IPS-20b (cell line): ENCODE data around the gene MATN4.

Experiments used
- H3K27ac ChIP-seq: one replicate; pipeline ENCODE4 v1.5.1; 2013; ENCODE audit warnings: low read length
- H3K27me3 ChIP-seq: 2 replicates; pipeline ENCODE4 v1.6.1; 2013; ENCODE audit warnings: mild to moderate bottlenecking, low read length, inconsistent platforms; ENCODE audit not compliant: insufficient read depth
- H3K36me3 ChIP-seq: 2 replicates; pipeline ENCODE4 v1.6.1; 2013; ENCODE audit warnings: low read depth, mild to moderate bottlenecking, inconsistent platforms, low read length, moderate library complexity; ENCODE audit not compliant: insufficient read depth
- H3K4me1 ChIP-seq: 2 replicates; pipeline ENCODE4 v1.6.1; 2013; ENCODE audit warnings: mild to moderate bottlenecking, control low read depth, inconsistent platforms, low read length, moderate library complexity; ENCODE audit not compliant: insufficient read depth
- H3K4me3 ChIP-seq: 2 replicates; pipeline ENCODE4 v1.5.1; 2013; ENCODE audit warnings: mild to moderate bottlenecking, low read length, inconsistent platforms
- H3K9ac ChIP-seq: 2 replicates; pipeline ENCODE4 v1.6.1; 2013; ENCODE audit warnings: low read depth, mild to moderate bottlenecking, inconsistent platforms, low read length, moderate library complexity
- H3K9me3 ChIP-seq: 2 replicates; pipeline ENCODE4 v1.6.1; 2013; ENCODE audit warnings: mild to moderate bottlenecking, low read depth, low read length, inconsistent platforms; ENCODE audit not compliant: insufficient read depth

The MATN4 gene

GRCh38 chr20:45339799-45340198, 31.7 kb upstream of the MATN4 start:
- Histone ChIP-seq H3K4me1 (peaks cover 71% of the 10 kb centered on the region), H3K4me3 (no peak overlapping the region), H3K27ac (no peak overlapping the region), H3K9ac (peak overlapping the region; percentile 89; the same call in 1 of the 2 replicates), H3K27me3 (no peaks in the 10 kb centered on the region), H3K9me3 (no peaks in the 10 kb centered on the region), H3K36me3 (peaks cover 24% of the 10 kb centered on the region)

DNA sequence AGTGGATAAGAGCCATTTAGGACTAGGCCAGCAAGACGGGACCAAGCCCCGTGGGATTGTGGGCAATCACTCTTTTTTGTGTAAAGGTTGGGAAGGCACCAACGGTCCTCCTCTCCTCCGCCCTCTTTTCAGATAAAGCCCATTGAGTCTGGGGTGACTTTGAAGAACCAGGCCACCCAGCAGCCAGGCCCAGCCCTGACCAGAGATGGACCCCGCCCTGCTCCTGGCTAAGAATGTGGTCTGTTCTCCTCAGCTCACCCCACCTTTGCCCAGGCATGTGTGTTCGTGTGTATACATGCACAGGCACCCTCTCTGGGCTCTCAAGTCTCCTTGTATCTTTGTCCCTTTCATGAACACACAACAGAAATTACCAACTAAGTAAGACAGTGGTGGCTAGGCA, 31.0 kb upstream of the MATN4 start:
- no peaks in the 10 kb centered on the region for H3K27me3 ChIP-seq
- H3K9ac ChIP-seq, result no peak overlapping the region
- peaks cover 64% of the 10 kb centered on the region for H3K4me1 ChIP-seq
- H3K27ac ChIP-seq, result no peak overlapping the region
- H3K4me3 ChIP-seq, result no peak overlapping the region
- peaks cover 26% of the 10 kb centered on the region for H3K36me3 ChIP-seq
- no peaks in the 10 kb centered on the region for H3K9me3 ChIP-seq

DNA sequence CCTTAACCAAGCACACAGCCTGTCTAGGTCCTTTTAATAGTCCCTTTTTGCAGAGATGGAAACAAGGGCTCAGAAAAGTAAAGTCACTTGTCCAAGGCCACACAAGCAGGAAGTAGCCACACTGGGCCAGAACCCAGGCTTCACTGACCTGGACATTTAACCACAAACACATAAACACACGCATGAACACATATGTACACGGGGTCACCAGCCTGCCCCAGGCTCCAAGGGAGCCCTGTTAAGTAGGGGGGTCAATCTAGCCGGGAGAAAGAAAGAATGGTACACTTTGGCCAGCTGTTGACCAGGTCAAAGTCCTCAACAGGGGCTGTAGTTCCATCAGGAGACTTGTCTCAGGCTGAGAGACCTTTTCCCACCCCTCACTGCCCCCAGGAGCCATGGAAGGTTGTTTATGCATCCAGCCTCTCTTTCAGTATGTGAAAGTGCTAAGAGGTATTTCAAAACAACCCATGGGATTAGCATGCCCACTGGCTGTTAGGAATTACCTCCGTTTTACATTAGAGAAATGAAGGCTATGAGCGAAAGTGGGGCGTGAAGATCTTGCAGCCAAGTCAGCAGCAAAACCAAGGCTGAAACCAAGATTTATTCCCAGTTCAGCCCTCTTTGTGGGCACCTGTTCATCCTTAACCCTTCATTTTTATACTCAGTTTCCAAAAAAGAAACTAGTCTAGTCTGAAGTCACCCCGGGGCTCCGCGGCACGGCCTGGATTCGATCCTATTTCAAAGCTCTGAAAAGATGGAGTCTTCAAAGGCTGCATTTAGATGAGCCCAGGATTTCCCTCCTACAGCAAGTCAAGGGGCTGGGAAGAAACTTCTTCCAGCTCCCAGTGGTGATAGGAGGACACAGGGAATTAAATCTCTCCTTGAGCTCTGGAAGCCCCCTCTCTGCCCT, 30.3 kb upstream of the MATN4 start:
- H3K9ac ChIP-seq, result no peak overlapping the region
- peaks cover 57% of the 10 kb centered on the region for H3K4me1 ChIP-seq
- H3K9me3 ChIP-seq, result no peaks in the 10 kb centered on the region
- no peak overlapping the region for H3K4me3 ChIP-seq
- H3K36me3 ChIP-seq, result peaks cover 26% of the 10 kb centered on the region
- no peaks in the 10 kb centered on the region for H3K27me3 ChIP-seq
- no peak overlapping the region for H3K27ac ChIP-seq

GRCh38 chr20:45337367-45338120, 29.4 kb upstream of the MATN4 start:
- Histone ChIP-seq H3K4me1 (peaks cover 48% of the 10 kb centered on the region), H3K36me3 (peaks cover 33% of the 10 kb centered on the region), H3K27ac (no peak overlapping the region)

GRCh38 chr20:45336530-45337366, 28.6 kb upstream of the MATN4 start:
- Histone ChIP-seq H3K27ac (no peak overlapping the region), H3K36me3 (peaks cover 41% of the 10 kb centered on the region), H3K9ac (no peak overlapping the region), H3K9me3 (no peaks in the 10 kb centered on the region), H3K27me3 (no peaks in the 10 kb centered on the region), H3K4me3 (no peak overlapping the region), H3K4me1 (peaks cover 43% of the 10 kb centered on the region)

More at GRCh38 chr20:45337367-45338120, 29.4 kb upstream of the MATN4 start:
- H3K9ac ChIP-seq, result peak overlapping the region; percentile 28; the same call in 1 of the 2 replicates
- H3K4me3 ChIP-seq, result no peak overlapping the region
- H3K9me3 ChIP-seq, result no peaks in the 10 kb centered on the region
- no peaks in the 10 kb centered on the region for H3K27me3 ChIP-seq

- Histone ChIP-seq H3K4me1 (no peaks in the 10 kb centered on the region), H3K27me3 (no peaks in the 10 kb centered on the region), H3K27ac (no peak overlapping the region), H3K36me3 (peaks cover 79% of the 10 kb centered on the region), H3K9ac (no peak overlapping the region), H3K9me3 (no peaks in the 10 kb centered on the region), H3K4me3 (no peak overlapping the region)
Measured at GRCh38 chr20:45330476-45330875, 22.4 kb upstream of the MATN4 start.

GRCh38 chr20:45329497-45330319, 21.6 kb upstream of the MATN4 start:
- H3K9me3 ChIP-seq, result no peaks in the 10 kb centered on the region
- H3K27me3 ChIP-seq, result no peaks in the 10 kb centered on the region
- H3K36me3 ChIP-seq, result peaks cover 76% of the 10 kb centered on the region
- H3K27ac ChIP-seq, result no peak overlapping the region
- no peak overlapping the region for H3K4me3 ChIP-seq
- H3K9ac ChIP-seq, result no peak overlapping the region
- H3K4me1 ChIP-seq, result no peaks in the 10 kb centered on the region

- Histone ChIP-seq H3K9ac (no peak overlapping the region), H3K27ac (no peak overlapping the region), H3K9me3 (no peaks in the 10 kb centered on the region), H3K4me1 (no peaks in the 10 kb centered on the region), H3K36me3 (peaks cover 75% of the 10 kb centered on the region), H3K4me3 (no peak overlapping the region), H3K27me3 (no peaks in the 10 kb centered on the region)
Measured at GRCh38 chr20:45328451-45328850, 20.4 kb upstream of the MATN4 start.

DNA sequence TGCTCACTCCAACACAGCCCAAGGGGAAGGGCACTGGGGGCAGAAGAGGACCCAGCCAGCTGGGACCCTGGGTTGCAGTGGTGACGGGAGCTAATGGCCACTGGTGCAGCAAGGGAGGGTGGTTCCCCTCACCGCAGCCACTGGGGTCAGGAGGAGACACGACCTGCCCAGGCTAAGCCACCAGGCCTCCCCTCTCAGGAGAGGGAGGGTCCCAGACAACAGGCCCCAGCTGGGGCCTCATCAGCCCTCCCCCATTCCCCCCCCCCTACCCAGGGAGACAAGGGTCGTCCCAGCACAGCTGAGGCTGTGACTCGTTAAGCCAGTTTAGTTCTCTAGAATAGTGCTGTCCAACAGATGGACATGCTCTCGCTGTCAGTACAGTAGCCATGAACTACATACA, 17.3 kb upstream of the MATN4 start:
- H3K4me1 ChIP-seq, result no peaks in the 10 kb centered on the region
- H3K9me3 ChIP-seq, result no peaks in the 10 kb centered on the region
- peaks cover 47% of the 10 kb centered on the region for H3K36me3 ChIP-seq
- H3K27ac ChIP-seq, result no peak overlapping the region
- no peak overlapping the region; the same call in 1 of the 2 replicates for H3K9ac ChIP-seq
- H3K27me3 ChIP-seq, result no peaks in the 10 kb centered on the region
- H3K4me3 ChIP-seq, result no peak overlapping the region

DNA sequence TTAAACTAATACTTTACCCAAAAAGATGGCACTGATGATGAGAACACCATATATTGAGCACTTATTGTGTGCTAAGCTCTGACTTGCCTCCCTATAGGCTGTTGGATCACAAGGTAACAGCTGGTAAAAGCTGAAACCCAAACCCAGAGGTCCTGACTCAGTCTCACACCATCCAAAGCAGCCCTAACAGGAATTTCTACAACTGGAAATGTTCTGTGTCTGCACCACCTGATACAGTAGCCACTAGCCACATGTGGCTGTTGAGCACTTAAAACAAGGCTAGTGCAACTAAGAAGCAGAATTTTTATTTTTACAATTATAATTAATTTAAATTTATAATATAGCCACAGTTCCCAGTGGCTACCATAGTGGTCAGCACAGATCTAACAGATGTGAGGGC, 15.6 kb upstream of the MATN4 start:
- no peaks in the 10 kb centered on the region for H3K4me1 ChIP-seq
- H3K9me3 ChIP-seq, result no peaks in the 10 kb centered on the region
- no peak overlapping the region for H3K4me3 ChIP-seq
- peaks cover 30% of the 10 kb centered on the region for H3K36me3 ChIP-seq
- no peaks in the 10 kb centered on the region for H3K27me3 ChIP-seq
- no peak overlapping the region for H3K27ac ChIP-seq
- no peak overlapping the region for H3K9ac ChIP-seq
